Sigmoid colon (tissue), 7 donors: Measurements from ENCODE around the gene ZRANB1. TPM values are rescaled to one million over a fixed set of nuclear protein-coding genes. Genes with fewer than 3 reads are reported as not detected.

Experiments
- DNase-seq: peaks from one replicate; pipeline ENCODE4 v3.0.0-alpha.2; 2019
- H3K27ac ChIP-seq, 4 donors: fragments of 200-600 bp; sonication (generic); one replicate each; pipeline ENCODE4 v1.5.1; 2016 to 2019; ENCODE audit warnings: mild to moderate bottlenecking in 1 of 4
- H3K27me3 ChIP-seq, 3 donors: fragments of 200-600 bp; sonication (generic); one replicate each; pipeline ENCODE4 v1.5.1; 2019; ENCODE audit warnings: mild to moderate bottlenecking in 1 of 3
- H3K36me3 ChIP-seq, 4 donors: fragments of 200-600 bp; sonication (generic); one replicate each; pipeline ENCODE4 v1.5.1; 2016 to 2019
- H3K4me1 ChIP-seq, 4 donors: fragments of 200-600 bp; sonication (generic); one replicate each; pipeline ENCODE4 v1.5.1; 2017 to 2019
- H3K4me3 ChIP-seq, 4 donors: fragments of 200-600 bp; sonication (generic); one replicate each; pipeline ENCODE4 v1.5.1; 2017 to 2019; ENCODE audit warnings: mild to moderate bottlenecking in 2 of 4, moderate library complexity in 1 of 4
- H3K9me3 ChIP-seq, 4 donors: fragments of 200-600 bp in 3 of 4; sonication (generic) in 3 of 4; one replicate each; pipeline versions ENCODE4 v1.5.1 to v1.6.1; 2013 to 2019
- EP300 ChIP-seq, 4 donors: sonication (generic); formaldehyde crosslinking; IDR thresholded peaks; one replicate each; pipeline ENCODE4 v1.6.1; 2017; ENCODE audit warnings: antibody characterized with exemption in 4 of 4
- POLR2A ChIP-seq, 2 donors: fragments of 450-650 bp; IDR thresholded peaks; one replicate each; pipeline ENCODE4 v1.6.1; 2016; ENCODE audit warnings: antibody characterized with exemption in 2 of 2, mild to moderate bottlenecking in 2 of 2, moderate library complexity in 2 of 2
- POLR2AphosphoS5 ChIP-seq, 4 donors: sonication (generic); formaldehyde crosslinking; IDR thresholded peaks; one replicate each; pipeline ENCODE4 v1.6.1; 2017; ENCODE audit warnings: antibody characterized with exemption in 4 of 4
- WGBS, 2 donors: extraction: QIAGEN DNeasy Blood & Tissue Kit; methylation state at CpG; one replicate each; pipeline ENCODE4 v1.1.7; 2013; 5-methylcytosine and 5-hydroxymethylcytosine counted together
- intact Hi-C: fragments of 100-400 bp; cut with DNase I; formaldehyde crosslinking; loops from one replicate; pipeline ENCODE4 v1.15.1; 2023
- polyA plus RNA-seq, 3 donors: library from polyadenylated mRNA; stranded (reverse); fragments of 200-250 nt; gene quantifications; one replicate each; pipeline ENCODE4 v1.2.3, GENCODE V29; 2013
- total RNA-seq, 4 donors: library from RNA; depleted of rRNA; stranded (reverse); fragments of >200 nt; gene quantifications; one replicate each; pipeline ENCODE4 v1.1.0, GENCODE V29; 2016
- TF ChIP-seq, protein P1 (sequence below), 4 experiments: fragments of 450-650 bp in 3 of 4; fragments of 200-600 bp in 1 of 4; IDR thresholded peaks; one replicate each; pipeline ENCODE4 v1.5.1; 2016 to 2019; ENCODE audit warnings: antibody characterized with exemption in 4 of 4, mild to moderate bottlenecking in 3 of 4, moderate library complexity in 2 of 4
- donor health status: healthy with polysubstance abuse.
- donor health status: Bipolar disorder and iron deficiency.
- donor health status: healthy.

The ZRANB1 gene
- total and polyA plus RNA-seq, 7 donors: 6.7 to 49.0 (median 38.0) TPM

DNA sequence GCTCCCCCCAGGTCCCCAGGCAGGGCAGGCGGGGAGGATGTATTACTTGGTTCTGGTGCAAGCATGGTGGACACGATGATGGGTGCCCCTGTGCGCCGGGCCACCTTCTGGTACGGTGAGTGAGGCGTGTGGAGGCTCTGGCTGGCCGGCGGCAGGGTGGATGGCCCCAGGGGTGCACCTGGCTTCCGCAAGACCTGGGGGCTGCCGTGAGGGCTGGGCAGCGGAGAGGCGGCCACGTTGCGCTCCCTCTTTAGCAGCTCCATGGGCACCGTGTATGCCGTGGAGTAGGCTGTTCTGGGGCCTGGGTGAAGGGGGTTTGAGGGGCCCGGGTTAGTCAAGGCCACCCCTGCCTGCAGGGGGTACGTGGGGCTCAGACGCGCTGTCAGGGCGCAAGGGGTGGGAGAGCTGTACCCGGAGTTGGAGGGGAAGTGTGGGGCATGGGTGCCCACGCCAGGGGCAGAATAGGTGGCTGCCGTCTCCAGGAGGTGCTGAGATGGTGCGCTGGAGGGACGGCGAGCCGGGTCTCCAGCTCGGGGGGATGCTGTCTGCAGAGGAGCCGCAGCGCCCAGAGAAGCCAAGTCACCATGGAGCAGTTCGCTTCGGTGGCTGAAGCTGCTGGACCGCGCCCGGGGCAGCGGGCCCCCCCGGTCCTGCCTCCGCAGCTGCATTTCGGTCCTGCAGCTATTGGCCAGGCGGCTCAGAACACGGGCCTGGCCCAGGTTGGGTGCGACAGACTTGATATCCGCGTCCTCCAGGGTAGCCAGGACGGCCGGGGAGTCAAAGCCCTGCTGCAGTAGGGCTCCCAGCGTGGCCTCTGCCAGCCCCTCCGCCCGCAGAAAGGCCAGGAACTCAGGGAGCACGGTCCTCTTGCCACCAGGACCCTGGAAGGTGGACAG, 84.4 kb downstream of the ZRANB1 start:
- H3K4me1 ChIP-seq: peaks cover 0 to 45% (median 32%) of the 10 kb centered on the region in 4 donors
- no peaks in the 10 kb centered on the region for H3K9me3 ChIP-seq
- intact Hi-C loops: no loop called here
- WGBS, 2 donors: 94 to 95% methylated on average over 51 of the region's 51 CpGs
- no peak for DNase-seq
- TF ChIP-seq POLR2A (IDR thresholded peaks at IDR 0.05) (no peak), POLR2AphosphoS5 (IDR thresholded peaks at IDR 0.05) (no peak), EP300 (IDR thresholded peaks at IDR 0.05) (no peak)
- TF ChIP-seq, protein P1, sequence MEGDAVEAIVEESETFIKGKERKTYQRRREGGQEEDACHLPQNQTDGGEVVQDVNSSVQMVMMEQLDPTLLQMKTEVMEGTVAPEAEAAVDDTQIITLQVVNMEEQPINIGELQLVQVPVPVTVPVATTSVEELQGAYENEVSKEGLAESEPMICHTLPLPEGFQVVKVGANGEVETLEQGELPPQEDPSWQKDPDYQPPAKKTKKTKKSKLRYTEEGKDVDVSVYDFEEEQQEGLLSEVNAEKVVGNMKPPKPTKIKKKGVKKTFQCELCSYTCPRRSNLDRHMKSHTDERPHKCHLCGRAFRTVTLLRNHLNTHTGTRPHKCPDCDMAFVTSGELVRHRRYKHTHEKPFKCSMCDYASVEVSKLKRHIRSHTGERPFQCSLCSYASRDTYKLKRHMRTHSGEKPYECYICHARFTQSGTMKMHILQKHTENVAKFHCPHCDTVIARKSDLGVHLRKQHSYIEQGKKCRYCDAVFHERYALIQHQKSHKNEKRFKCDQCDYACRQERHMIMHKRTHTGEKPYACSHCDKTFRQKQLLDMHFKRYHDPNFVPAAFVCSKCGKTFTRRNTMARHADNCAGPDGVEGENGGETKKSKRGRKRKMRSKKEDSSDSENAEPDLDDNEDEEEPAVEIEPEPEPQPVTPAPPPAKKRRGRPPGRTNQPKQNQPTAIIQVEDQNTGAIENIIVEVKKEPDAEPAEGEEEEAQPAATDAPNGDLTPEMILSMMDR (IDR thresholded peaks at IDR 0.05): no peak
- H3K27me3 ChIP-seq: no peaks in the 10 kb centered on the region
- H3K4me3 ChIP-seq: no peak overlapping the region
- no peak overlapping the region for H3K27ac ChIP-seq
- peaks cover 0 to 15% (median 3%) of the 10 kb centered on the region in 4 donors for H3K36me3 ChIP-seq

DNA sequence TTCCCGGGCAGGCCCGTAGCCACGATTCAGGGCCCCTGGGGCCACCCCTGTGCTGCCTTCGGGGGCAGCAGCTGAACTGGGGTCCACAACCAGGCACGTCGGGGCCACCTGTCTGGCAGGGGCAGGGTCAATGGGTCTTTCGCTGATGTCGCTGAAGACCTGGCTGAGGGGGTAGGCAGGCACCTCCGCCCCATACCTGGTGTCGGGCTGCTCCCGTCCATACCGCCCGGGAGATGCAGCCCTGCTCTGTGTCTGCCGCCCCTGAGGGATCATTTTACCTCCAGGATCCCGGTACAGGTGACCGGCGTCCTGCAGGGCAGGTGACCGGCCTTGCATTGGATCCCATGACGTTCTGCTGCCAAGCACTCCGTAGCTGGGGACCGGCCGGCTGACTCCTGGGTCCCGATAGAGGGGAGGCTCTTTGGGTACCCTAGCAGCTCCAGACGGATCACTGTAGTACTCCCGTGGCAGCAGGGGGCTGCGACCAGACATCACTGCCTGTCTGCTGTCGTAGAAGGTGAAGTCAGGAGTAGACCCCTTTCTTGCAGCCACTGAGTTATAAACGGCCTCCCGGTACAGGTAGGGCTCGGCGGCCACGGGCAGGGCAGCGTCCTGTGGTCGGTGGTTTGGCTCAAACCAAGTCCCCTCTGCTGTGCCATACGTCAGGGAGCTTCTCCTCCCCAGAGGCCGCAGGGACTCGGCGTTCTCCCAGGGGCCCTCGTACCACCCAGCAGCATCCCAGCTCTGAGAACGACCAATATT, 85.2 kb downstream of the ZRANB1 start:
- TF ChIP-seq, protein P1 (IDR thresholded peaks at IDR 0.05): no peak
- no peak for TF ChIP-seq POLR2A (IDR thresholded peaks at IDR 0.05)
- no peak for TF ChIP-seq EP300 (IDR thresholded peaks at IDR 0.05)
- no peak for TF ChIP-seq POLR2AphosphoS5 (IDR thresholded peaks at IDR 0.05)
- H3K27ac ChIP-seq: no peak overlapping the region
- no peaks in the 10 kb centered on the region for H3K9me3 ChIP-seq
- H3K27me3 ChIP-seq: no peaks in the 10 kb centered on the region
- peaks cover 0 to 45% (median 32%) of the 10 kb centered on the region in 4 donors for H3K4me1 ChIP-seq
- H3K36me3 ChIP-seq: peaks cover 0 to 15% (median 3%) of the 10 kb centered on the region in 4 donors
- H3K4me3 ChIP-seq: no peak overlapping the region
- WGBS, 2 donors: 93 to 95% methylated on average over 40 of the region's 40 CpGs
- DNase-seq: peak; percentile 64
- intact Hi-C loops: no loop called here

- intact Hi-C loops: no loop called here
- DNase-seq: no peak
- Histone ChIP-seq H3K27ac (peak overlapping the region in 1 of 4 donors; percentile 3), H3K27me3 (no peaks in the 10 kb centered on the region), H3K4me3 (no peak overlapping the region), H3K36me3 (peaks cover 0 to 15% (median 3%) of the 10 kb centered on the region in 4 donors), H3K4me1 (peaks cover 0 to 45% (median 34%) of the 10 kb centered on the region in 4 donors), H3K9me3 (no peaks in the 10 kb centered on the region)
- 79 to 83% methylated on average over 17 of the region's 17 CpGs for WGBS, 2 donors
- TF ChIP-seq POLR2A (IDR thresholded peaks at IDR 0.05): no peak
- TF ChIP-seq POLR2AphosphoS5 (IDR thresholded peaks at IDR 0.05): no peak
Measured at GRCh38 chr10:125027871-125028869, 86.2 kb downstream of the ZRANB1 start.

DNA sequence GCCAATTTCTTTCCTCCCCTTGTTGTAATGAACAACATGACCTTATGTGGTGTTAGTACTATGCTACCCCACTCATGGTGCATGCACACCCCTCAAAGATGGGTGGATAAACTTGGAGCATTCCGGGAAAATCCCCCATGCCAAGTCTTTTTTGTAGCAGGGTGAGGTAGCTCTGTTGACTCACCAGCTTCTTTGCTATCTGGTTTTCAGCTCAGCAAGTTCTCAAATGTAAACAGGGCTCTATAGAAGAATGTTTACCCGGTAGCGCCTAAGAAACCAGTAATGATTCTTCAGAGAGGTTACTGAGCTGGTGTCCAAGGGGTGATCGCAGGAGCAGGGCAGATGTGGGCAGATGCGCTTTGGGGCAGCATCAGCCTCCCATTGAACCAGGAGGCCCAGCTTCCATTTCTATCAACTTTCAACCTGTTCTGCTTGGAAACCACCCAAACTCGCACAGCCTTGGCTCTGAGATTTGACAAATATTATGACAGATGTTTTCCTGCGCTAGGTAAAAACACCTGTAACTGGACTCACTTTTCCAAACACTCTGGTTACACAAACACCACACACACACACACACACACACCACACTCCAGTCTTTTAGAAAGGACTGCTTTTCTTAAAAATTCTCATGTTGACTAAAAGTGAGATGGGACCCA, 87.8 kb downstream of the ZRANB1 start:
- no peak overlapping the region for H3K27ac ChIP-seq
- DNase-seq: no peak
- no peaks in the 10 kb centered on the region for H3K9me3 ChIP-seq
- peaks cover 0 to 35% (median 25%) of the 10 kb centered on the region in 4 donors for H3K4me1 ChIP-seq
- H3K27me3 ChIP-seq: no peaks in the 10 kb centered on the region
- peaks cover 0 to 15% (median 3%) of the 10 kb centered on the region in 4 donors for H3K36me3 ChIP-seq
- 53 to 76% methylated on average over 7 of the region's 7 CpGs for WGBS, 2 donors
- intact Hi-C loops: no loop called here
- no peak for TF ChIP-seq POLR2AphosphoS5 (IDR thresholded peaks at IDR 0.05)
- no peak for TF ChIP-seq POLR2A (IDR thresholded peaks at IDR 0.05)
- TF ChIP-seq EP300 (IDR thresholded peaks at IDR 0.05): no peak
- TF ChIP-seq, protein P1 (IDR thresholded peaks at IDR 0.05): no peak
- no peak overlapping the region for H3K4me3 ChIP-seq
